H1 (cell line): ENCODE data around the gene ANGPTL8. TPM values are rescaled to one million over a fixed set of nuclear protein-coding genes. Genes with fewer than 3 reads are reported as not detected.

Experiments used
- CTCF ChIA-PET: fragments of 300-600 bp; sonication (Branson Sonifier 250); formaldehyde crosslinking; loops from one replicate; lab custom pipeline; 2021; ENCODE audit not compliant: partially characterized antibody; lab: Charles Lee
- POLR2A ChIA-PET: fragments of 300-600 bp; sonication (Branson Sonifier 250); formaldehyde crosslinking; loops from one replicate; lab custom pipeline; 2021; ENCODE audit warnings: inconsistent platforms; ENCODE audit not compliant: partially characterized antibody; lab: Charles Lee
- DNase-seq, 2 experiments: peaks; one replicate each; pipeline versions ENCODE4 v3.0.0 to v3.0.0-alpha.2; 2010 to 2022; ENCODE audit warnings: low spot score in 2 of 2, low read depth in 1 of 2, mixed read lengths in 1 of 2
- FAIRE-seq: peaks from 2 replicates; lab custom pipeline; 2011; peaks lifted over from hg19 to GRCh38; lab: Jason Lieb, UNC
- H2AFZ ChIP-seq: 2 replicates; pipeline ENCODE4 v1.8.1; 2012; ENCODE audit warnings: low read length, inconsistent platforms
- H2AK5ac ChIP-seq: 2 replicates; pipeline ENCODE4 v1.6.1; 2013; ENCODE audit warnings: low read depth, low read length
- H2BK120ac ChIP-seq: replicated peaks from 2 replicates; pipeline ENCODE3; 2013; ENCODE audit warnings: low read depth, low read length, inconsistent platforms
- H2BK12ac ChIP-seq: 2 replicates; pipeline ENCODE4 v1.6.1; 2013; ENCODE audit warnings: low read depth, low read length
- H2BK15ac ChIP-seq: 2 replicates; pipeline ENCODE4 v1.6.1; 2013; ENCODE audit warnings: low read length
- H2BK20ac ChIP-seq: 2 replicates; pipeline ENCODE4 v1.6.1; 2013; ENCODE audit warnings: low read length
- H2BK5ac ChIP-seq: 2 replicates; pipeline ENCODE4 v1.6.1; 2013; ENCODE audit warnings: low read depth, low read length
- H3K14ac ChIP-seq: 2 replicates; pipeline ENCODE4 v1.6.1; 2013; ENCODE audit warnings: inconsistent platforms; ENCODE audit not compliant: insufficient read length
- H3K18ac ChIP-seq: 2 replicates; pipeline ENCODE4 v1.6.1; 2013; ENCODE audit warnings: low read length; ENCODE audit errors: extremely low read depth
- H3K23ac ChIP-seq: 2 replicates; pipeline ENCODE4 v1.6.1; 2013; ENCODE audit warnings: inconsistent platforms; ENCODE audit not compliant: insufficient read length
- H3K23me2 ChIP-seq: 2 replicates; pipeline ENCODE4 v1.6.1; 2013; ENCODE audit warnings: low read depth, low read length
- H3K27ac ChIP-seq: 2 replicates; pipeline ENCODE4 v1.6.1; 2011; ENCODE audit warnings: low read depth, low read length, inconsistent platforms
- H3K27me3 ChIP-seq, 4 experiments: replicated peaks in 1 of 4; 1 replicate in 1 of 4; 2 replicates in 3 of 4; pipeline versions ENCODE4 v1.6.1 to v1.8.1; 2011 to 2013; ENCODE audit warnings: low read length in 3 of 4, mild to moderate bottlenecking in 3 of 4, inconsistent platforms in 2 of 4, mixed read lengths in 2 of 4, moderate library complexity in 1 of 4; ENCODE audit not compliant: control insufficient read depth in 3 of 4, insufficient read depth in 3 of 4; ENCODE audit errors: extremely low read depth in 1 of 4
- H3K36me3 ChIP-seq, 4 experiments: 2 replicates each; pipeline versions ENCODE4 v1.6.1 to v1.8.1; 2011 to 2013; ENCODE audit warnings: mild to moderate bottlenecking in 4 of 4, low read length in 3 of 4, moderate library complexity in 2 of 4, control low read depth in 1 of 4, inconsistent platforms in 1 of 4; ENCODE audit not compliant: insufficient read depth in 4 of 4, control insufficient read depth in 2 of 4
- H3K4ac ChIP-seq: replicated peaks from 2 replicates; pipeline ENCODE3; 2013; ENCODE audit warnings: low read length, low read depth, mixed read lengths, inconsistent platforms; ENCODE audit not compliant: insufficient read length
- H3K4me1 ChIP-seq, 4 experiments: replicated peaks in 1 of 4; 1 replicate in 1 of 4; 2 replicates in 3 of 4; pipeline versions ENCODE4 v1.6.1 to v1.8.1; 2011 to 2013; ENCODE audit warnings: low read length in 3 of 4, inconsistent platforms in 2 of 4, mixed read lengths in 1 of 4; ENCODE audit not compliant: insufficient read depth in 4 of 4, control insufficient read depth in 3 of 4
- H3K4me2 ChIP-seq, 2 experiments: 2 replicates each; pipeline versions ENCODE4 v1.6.1 to v1.8.1; 2011 to 2013; ENCODE audit warnings: low read depth in 2 of 2, low read length in 2 of 2, control low read depth in 1 of 2, inconsistent platforms in 1 of 2, mild to moderate bottlenecking in 1 of 2; ENCODE audit not compliant: insufficient read depth in 1 of 2
- H3K4me3 ChIP-seq, 4 experiments: fragments of 200-600, 300-600 bp in 1 of 4; sonication (generic), shearing (Covaris generic), sonication (Bioruptor Twin) in 1 of 4; 2 replicates each; pipeline versions ENCODE4 v1.5.1 to v1.8.1; 2011 to 2016; ENCODE audit warnings: low read length in 4 of 4, low read depth in 3 of 4, control low read depth in 2 of 4, inconsistent platforms in 2 of 4, mild to moderate bottlenecking in 2 of 4, mixed read lengths in 1 of 4, moderate library complexity in 1 of 4; ENCODE audit not compliant: insufficient read depth in 2 of 4; ENCODE audit errors: extremely low read depth in 1 of 4
- H3K56ac ChIP-seq: replicated peaks from 2 replicates; pipeline ENCODE3; 2013; ENCODE audit warnings: low read depth, mild to moderate bottlenecking, mixed read lengths, low read length, inconsistent platforms; ENCODE audit not compliant: insufficient read length
- H3K79me1 ChIP-seq: 2 replicates; pipeline ENCODE4 v1.6.1; 2013; ENCODE audit warnings: low read depth, low read length, control low read depth
- H3K79me2 ChIP-seq, 2 experiments: 2 replicates each; pipeline versions ENCODE4 v1.6.1 to v1.8.1; 2012 to 2013; ENCODE audit warnings: low read length in 2 of 2, mild to moderate bottlenecking in 2 of 2, inconsistent platforms in 1 of 2; ENCODE audit not compliant: insufficient read depth in 2 of 2, control insufficient read depth in 1 of 2
- H3K9ac ChIP-seq, 4 experiments: replicated peaks in 1 of 4; 1 replicate in 1 of 4; 2 replicates in 3 of 4; pipeline versions ENCODE4 v1.6.1 to v1.8.1; 2011 to 2013; ENCODE audit warnings: low read depth in 3 of 4, low read length in 3 of 4, control low read depth in 2 of 4, mild to moderate bottlenecking in 2 of 4, moderate library complexity in 2 of 4, inconsistent platforms in 1 of 4; ENCODE audit errors: extremely low read depth in 1 of 4
- H3K9me3 ChIP-seq, 2 experiments: 2 replicates each; pipeline versions ENCODE4 v1.6.1 to v1.8.1; 2012 to 2013; ENCODE audit warnings: mild to moderate bottlenecking in 2 of 2, moderate library complexity in 2 of 2, control low read depth in 1 of 2, inconsistent platforms in 1 of 2, low read depth in 1 of 2, low read length in 1 of 2, mixed read lengths in 1 of 2; ENCODE audit not compliant: insufficient read depth in 2 of 2
- H4K20me1 ChIP-seq, 2 experiments: replicated peaks in 1 of 2; 2 replicates each; pipeline versions ENCODE3 to v1.8.1; 2011 to 2013; ENCODE audit warnings: inconsistent platforms in 2 of 2, low read length in 2 of 2, mild to moderate bottlenecking in 1 of 2; ENCODE audit not compliant: insufficient read depth in 2 of 2, control insufficient read depth in 1 of 2
- H4K5ac ChIP-seq: 2 replicates; pipeline ENCODE4 v1.6.1; 2013; ENCODE audit warnings: low read length, low read depth, mixed read lengths, inconsistent platforms; ENCODE audit not compliant: insufficient read length
- H4K8ac ChIP-seq: 2 replicates; pipeline ENCODE4 v1.8.0; 2013; ENCODE audit warnings: mild to moderate bottlenecking, moderate library complexity, low read length, inconsistent platforms; ENCODE audit not compliant: insufficient read depth; ENCODE audit errors: extremely low read depth
- H4K91ac ChIP-seq: replicated peaks from 2 replicates; pipeline ENCODE3; 2013; ENCODE audit warnings: low read length, mixed read lengths, inconsistent platforms; ENCODE audit not compliant: insufficient read length
- ASH2L ChIP-seq: fragments of 200-600, 300-600 bp; sonication (generic); IDR thresholded peaks from one replicate; pipeline ENCODE4 v1.7.1; 2017; ENCODE audit warnings: low read length
- GTF2F1 ChIP-seq: IDR thresholded peaks from 2 replicates; pipeline ENCODE4 v1.6.1; 2012; ENCODE audit warnings: low read depth, low read length, improper control_type of control experiment, borderline replicate concordance
- HDAC2 ChIP-seq, 2 experiments: fragments of 300-600 bp in 1 of 2; sonication (generic) in 1 of 2; IDR thresholded peaks; 2 replicates each; pipeline ENCODE4 v1.6.1; 2011 to 2012; ENCODE audit warnings: low read depth in 2 of 2, low read length in 2 of 2, mild to moderate bottlenecking in 2 of 2, moderate library complexity in 2 of 2, borderline replicate concordance in 1 of 2, inconsistent platforms in 1 of 2
- JUN ChIP-seq: IDR thresholded peaks from 2 replicates; pipeline ENCODE4 v1.6.1; 2011; ENCODE audit warnings: low read depth, mild to moderate bottlenecking, improper control_type of control experiment, low read length
- JUND ChIP-seq: IDR thresholded peaks from 2 replicates; pipeline ENCODE4 v1.6.1; 2011; ENCODE audit warnings: mild to moderate bottlenecking, improper control_type of control experiment, low read length
- NRF1 ChIP-seq: IDR thresholded peaks from 2 replicates; pipeline ENCODE4 v1.6.1; 2011; ENCODE audit warnings: mild to moderate bottlenecking, low read depth, low read length, improper control_type of control experiment
- POU5F1 ChIP-seq: IDR thresholded peaks from 2 replicates; pipeline ENCODE4 v1.6.1; 2011; ENCODE audit warnings: low read depth, mild to moderate bottlenecking, low read length, moderate library complexity
- TAF1 ChIP-seq: IDR thresholded peaks from 2 replicates; pipeline ENCODE4 v1.6.1; 2011; ENCODE audit warnings: mild to moderate bottlenecking, low read depth, low read length
- TAF7 ChIP-seq: optimal IDR thresholded peaks from 2 replicates; pipeline ENCODE3; 2011; ENCODE audit warnings: low read depth, mild to moderate bottlenecking, inconsistent platforms, low read length, moderate library complexity, borderline replicate concordance
- TEAD4 ChIP-seq: IDR thresholded peaks from 2 replicates; pipeline ENCODE4 v1.6.1; 2012; ENCODE audit warnings: low read depth, low read length, inconsistent platforms, mixed read lengths
- whole genome bisulfite sequencing, 2 experiments: shearing (Covaris generic) in 1 of 2; methylation state at CpG; one replicate each; pipeline versions ENCODE4 v1.1.6 to v1.1.7; 2013 to 2015; ENCODE audit warnings: low lambda C conversion rate in 2 of 2, mixed read lengths in 2 of 2, inconsistent platforms in 1 of 2, low coverage in 1 of 2, missing lambda C conversion rate in 1 of 2; ENCODE audit not compliant: insufficient replicate concordance in 2 of 2, insufficient coverage in 1 of 2, insufficient read length in 1 of 2; ENCODE audit errors: extremely low coverage in 1 of 2, missing lambda C conversion rate in 1 of 2; 5-methylcytosine and 5-hydroxymethylcytosine counted together
- polyA plus RNA-seq, 7 experiments: library from polyadenylated mRNA; depleted of rRNA in 3 of 7; stranded (reverse) in 5 of 7; unstranded in 2 of 7; fragments of >200 nt in 5 of 7; fragments of 200-250 nt in 2 of 7; gene quantifications; 1 replicate in 5 of 7; 2 replicates in 1 of 7; 4 replicates in 1 of 7; pipeline versions ENCODE4 v1.2.1 to v1.2.3, GENCODE V29; 2011 to 2013; ENCODE audit warnings: missing spikeins in 2 of 7, mixed read lengths in 2 of 7
- total RNA-seq: library from RNA; stranded (reverse); fragmentation: NEBNext Ultra II Directional; extraction: Animal tissue kit (Norgen Biotek cat#: 25700); gene quantifications from 2 replicates; pipeline ENCODE4 v1.2.1, GENCODE V29; 2021

ANGPTL8 gene
- total and polyA plus RNA-seq, 2 of the 8 experiments (the other 6 are each of a cell fraction or from before 2014, with no cell fraction given) = not detected

DNA sequence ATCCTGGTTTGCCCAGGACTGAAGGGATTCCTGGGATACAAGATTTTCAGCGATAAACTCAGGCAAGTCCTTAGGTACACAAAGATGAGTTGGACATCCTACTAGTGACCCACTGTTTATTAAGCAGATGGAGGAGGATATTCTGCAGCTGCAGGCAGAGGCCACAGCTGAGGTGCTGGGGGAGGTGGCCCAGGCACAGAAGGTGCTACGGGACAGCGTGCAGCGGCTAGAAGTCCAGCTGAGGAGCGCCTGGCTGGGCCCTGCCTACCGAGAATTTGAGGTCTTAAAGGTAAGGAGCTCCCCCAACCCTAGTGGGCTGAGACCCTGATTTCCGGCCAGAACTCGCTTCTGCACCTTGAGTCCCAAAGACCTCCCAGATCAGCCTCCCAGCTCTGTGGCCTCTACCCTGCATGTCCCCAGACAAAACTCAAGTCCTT, 607 bp downstream of the ANGPTL8 start:
- no peak overlapping the region for H3K18ac ChIP-seq
- peaks cover 3 to 5% (median 4%) of the 10 kb centered on the region in 4 experiments; a peak in 4 of 7 replicates for H3K4me1 ChIP-seq
- peaks cover 0 to 10% (median 1%) of the 10 kb centered on the region in 4 experiments; a peak in 4 of 8 replicates for H3K36me3 ChIP-seq
- H3K79me1 ChIP-seq = no peaks in the 10 kb centered on the region
- H3K4me3 ChIP-seq = no peak overlapping the region
- 93% methylated on average over 8 of the region's 8 CpGs; no CpG with 5 or more reads in 1 of the 2 experiments for WGBS, 2 experiments
- H3K23me2 ChIP-seq = no peaks in the 10 kb centered on the region
- H3K4me2 ChIP-seq = no peak overlapping the region
- no peak overlapping the region for H3K14ac ChIP-seq
- H3K79me2 ChIP-seq = no peaks in the 10 kb centered on the region
- FAIRE-seq = no peak
- no peaks in the 10 kb centered on the region for H3K9me3 ChIP-seq
- no peak overlapping the region for H2AK5ac ChIP-seq
- H2BK12ac ChIP-seq = no peak overlapping the region
- no peak for DNase-seq
- no peak overlapping the region for H4K91ac ChIP-seq
- H3K27me3 ChIP-seq = no peaks in the 10 kb centered on the region
- H4K8ac ChIP-seq = peak overlapping the region; percentile 0; the same call in 1 of the 2 replicates
- no peak overlapping the region for H3K56ac ChIP-seq
- no peak overlapping the region for H3K27ac ChIP-seq
- H3K4ac ChIP-seq = no peak overlapping the region
- no peak for TF ChIP-seq HDAC2 (IDR thresholded peaks at IDR 0.05; ENCODE audit: borderline replicate concordance in 1 of 2, low read depth in 2 of 2, low read length in 2 of 2)
- TF ChIP-seq ASH2L = no peak
- TF ChIP-seq GTF2F1 = no peak
- no peak for TF ChIP-seq TAF1
- TF ChIP-seq JUND = no peak
- TF ChIP-seq JUN = no peak
- TF ChIP-seq TEAD4 = no peak
- TF ChIP-seq NRF1 = no peak
- TF ChIP-seq TAF7 = no peak
- no peak for TF ChIP-seq POU5F1
- no peak overlapping the region for H3K9ac ChIP-seq
- no peak overlapping the region for H2BK15ac ChIP-seq
- H4K20me1 ChIP-seq = peaks cover 0 to 6% of the 10 kb centered on the region in 2 experiments
- ChIA-PET POLR2A (no interaction called here), CTCF (interaction anchor here (0.5 to 1.2 kb wide), 6 partner anchors 12 to 835 kb away, joined by 3 to 5 read pairs (median 3); no protein-coding TSS in a partner anchor)
- no peak overlapping the region for H4K5ac ChIP-seq
- no peak overlapping the region for H3K23ac ChIP-seq
- H2BK20ac ChIP-seq = no peak overlapping the region
- no peak overlapping the region for H2AFZ ChIP-seq
- H2BK120ac ChIP-seq = no peak overlapping the region
- no peak overlapping the region; the same call in 1 of the 2 replicates for H2BK5ac ChIP-seq
